Hepatocyte (in vitro differentiated cells): ENCODE measurements around the gene OXT. TPM values are rescaled to one million over a fixed set of nuclear protein-coding genes. Genes with fewer than 3 reads are reported as not detected.
"Not testable (repeated sequence)": the region's sequence is repeated elsewhere in the genome, so short reads cannot be mapped to it uniquely, and the experiment has no call there.

ENCODE experiments used
- DNase-seq: peaks from one replicate; pipeline ENCODE4 v3.0.0-alpha.2; 2016; ENCODE audit warnings: low spot score
- H2AFZ ChIP-seq: fragments of 200-600 bp; sonication (generic); 2 replicates; pipeline ENCODE4 v1.6.0; 2016; ENCODE audit warnings: antibody characterized with exemption, mild to moderate bottlenecking
- H3K27ac ChIP-seq: fragments of 200-600 bp; sonication (generic); 2 replicates; pipeline ENCODE4 v1.5.1; 2016; ENCODE audit warnings: mild to moderate bottlenecking
- H3K27me3 ChIP-seq: fragments of 200-600 bp; sonication (generic); 2 replicates; pipeline ENCODE4 v1.6.1; 2016
- H3K36me3 ChIP-seq: fragments of 200-600 bp; sonication (generic); replicated peaks from 2 replicates; pipeline ENCODE4 v1.5.1; 2016; ENCODE audit warnings: low read depth; ENCODE audit not compliant: insufficient read depth
- H3K4me1 ChIP-seq: fragments of 200-600 bp; sonication (generic); 2 replicates; pipeline ENCODE4 v1.5.1; 2016; ENCODE audit warnings: mild to moderate bottlenecking, moderate library complexity; ENCODE audit not compliant: insufficient read depth
- H3K4me2 ChIP-seq: fragments of 200-600 bp; sonication (generic); 2 replicates; pipeline ENCODE4 v1.6.0; 2016
- H3K4me3 ChIP-seq: fragments of 200-600 bp; sonication (generic); 2 replicates; pipeline ENCODE4 v1.5.1; 2016; ENCODE audit warnings: mild to moderate bottlenecking
- H3K79me2 ChIP-seq: fragments of 200-600 bp; sonication (generic); 2 replicates; pipeline ENCODE4 v1.6.0; 2017; ENCODE audit warnings: mild to moderate bottlenecking
- H3K9me2 ChIP-seq: fragments of 200-600 bp; sonication (generic); replicated peaks from 2 replicates; pipeline ENCODE4 v1.6.0; 2017; ENCODE audit warnings: mild to moderate bottlenecking; ENCODE audit not compliant: insufficient read depth
- H3K9me3 ChIP-seq: fragments of 200-600 bp; sonication (generic); 2 replicates; pipeline ENCODE4 v1.5.1; 2016; ENCODE audit warnings: low read depth, mild to moderate bottlenecking
- H4K20me1 ChIP-seq: fragments of 200-600 bp; sonication (generic); 2 replicates; pipeline ENCODE4 v1.6.0; 2016; ENCODE audit warnings: mild to moderate bottlenecking; ENCODE audit not compliant: insufficient read depth, poor library complexity, severe bottlenecking
- CTCF ChIP-seq: fragments of 200-600 bp; sonication (generic); IDR thresholded peaks from 2 replicates; pipeline ENCODE4 v1.5.1; 2016; ENCODE audit warnings: antibody characterized with exemption, mild to moderate bottlenecking; ENCODE audit not compliant: poor library complexity
- EZH2 ChIP-seq: fragments of 200-600 bp; sonication (generic); IDR thresholded peaks from 2 replicates; pipeline ENCODE4 v1.6.1; 2016; ENCODE audit warnings: antibody characterized with exemption, mild to moderate bottlenecking, borderline replicate concordance
- EZH2phosphoT487 ChIP-seq: fragments of 200-600 bp; sonication (generic); IDR thresholded peaks from one replicate; pipeline ENCODE4 v1.6.1; 2018; ENCODE audit warnings: antibody characterized with exemption, mild to moderate bottlenecking, low read depth, moderate library complexity; ENCODE audit not compliant: unreplicated experiment, severe bottlenecking
- WGBS: methylation state at CpG from one replicate; pipeline ENCODE4 v1.1.6; 2016; ENCODE audit warnings: low lambda C conversion rate; ENCODE audit errors: missing lambda C conversion rate; 5-methylcytosine and 5-hydroxymethylcytosine counted together
- polyA plus RNA-seq: library from polyadenylated mRNA; unstranded; fragments of >200 nt; fragmentation: Nextera tagmentation; extraction: Ambion mirVana; gene quantifications from 2 replicates; pipeline ENCODE4 v1.2.1, GENCODE V29; 2016
- total RNA-seq: library from RNA; depleted of rRNA; stranded (reverse); fragments of >200 nt; gene quantifications from 2 replicates; pipeline ENCODE4 v1.2.3, GENCODE V29; 2014

OXT gene
- total and polyA plus RNA-seq, 2 experiments from 2014 or later, result 3.4 TPM; not detected in 1

- Histone ChIP-seq H3K4me1 (peaks cover 10% of the 10 kb centered on the region), H3K9me2 (no peaks in the 10 kb centered on the region), H3K27ac (no peak overlapping the region), H3K79me2 (no peaks in the 10 kb centered on the region), H3K9me3 (no peaks in the 10 kb centered on the region), H3K4me3 (no peak overlapping the region), H4K20me1 (no peaks in the 10 kb centered on the region), H3K4me2 (no peak overlapping the region), H3K27me3 (peaks cover 15% of the 10 kb centered on the region), H3K36me3 (no peaks in the 10 kb centered on the region), H2AFZ (no peak overlapping the region)
- no peak for DNase-seq
- WGBS, result 94% methylated on average over 4 of the region's 4 CpGs
- TF ChIP-seq EZH2, result no peak
- no peak for TF ChIP-seq EZH2phosphoT487
- no peak for TF ChIP-seq CTCF
Observed at GRCh38 chr20:3070725-3071124, 695 bp upstream of the OXT start.

- H3K9me3 ChIP-seq, result no peaks in the 10 kb centered on the region
- H3K4me2 ChIP-seq, result peak overlapping the region; percentile 97
- H3K27me3 ChIP-seq, result peaks cover 15% of the 10 kb centered on the region
- no peak overlapping the region for H3K27ac ChIP-seq
- DNase-seq, result no peak
- WGBS, result 91% methylated on average over 16 of the region's 16 CpGs
- peaks cover 10% of the 10 kb centered on the region for H3K4me1 ChIP-seq
- no peak overlapping the region for H3K4me3 ChIP-seq
- H3K9me2 ChIP-seq, result no peaks in the 10 kb centered on the region
- H3K79me2 ChIP-seq, result no peaks in the 10 kb centered on the region
- no peaks in the 10 kb centered on the region for H4K20me1 ChIP-seq
- H2AFZ ChIP-seq, result no peak overlapping the region
- H3K36me3 ChIP-seq, result no peaks in the 10 kb centered on the region
- TF ChIP-seq CTCF (no peak), EZH2phosphoT487 (no peak), EZH2 (no peak)
Observed at GRCh38 chr20:3071266-3071609, 182 bp upstream of the OXT start.

DNA sequence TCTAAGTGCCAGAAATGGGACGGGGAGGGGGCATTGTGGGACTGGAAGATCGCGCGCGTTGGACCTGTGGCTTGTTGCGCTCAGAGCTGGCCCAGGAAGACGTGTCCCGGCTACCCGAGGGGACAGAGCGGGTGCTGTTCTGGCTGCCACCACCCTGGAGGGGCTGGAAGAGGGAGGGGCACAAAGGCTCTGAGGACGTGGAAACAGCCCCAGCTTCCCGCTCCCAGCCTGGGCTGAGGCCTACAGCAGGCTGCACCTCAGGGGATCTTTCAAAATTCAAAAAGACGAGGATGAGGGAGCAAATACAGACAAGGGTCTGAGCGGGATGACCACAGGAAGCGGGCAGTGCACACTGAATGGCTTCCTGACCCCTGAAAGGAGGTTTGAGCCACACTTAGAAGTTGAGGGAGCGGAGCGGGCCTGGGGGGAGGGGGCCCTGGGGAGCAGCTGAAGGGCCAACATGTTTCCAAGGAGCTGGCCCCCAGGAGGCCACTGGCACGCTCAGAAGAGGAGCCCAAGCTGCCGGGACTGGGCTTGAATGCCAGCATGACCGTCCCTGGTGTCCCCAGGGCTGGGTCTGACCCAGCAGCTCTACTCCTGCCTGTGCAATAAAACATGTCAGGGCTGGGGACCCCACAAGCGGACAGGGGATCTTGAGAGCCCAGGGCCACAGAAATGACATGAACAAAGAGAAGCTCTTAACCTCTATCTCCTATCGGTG, 1.3 kb downstream of the OXT start:
- Histone ChIP-seq H3K4me1 (peaks cover 10% of the 10 kb centered on the region), H3K27me3 (peaks cover 16% of the 10 kb centered on the region), H3K79me2 (no peaks in the 10 kb centered on the region), H3K4me3 (no peak overlapping the region), H3K4me2 (peak overlapping the region; percentile 97), H3K27ac (no peak overlapping the region), H3K36me3 (no peaks in the 10 kb centered on the region), H2AFZ (peak overlapping the region; percentile 90), H3K9me3 (no peaks in the 10 kb centered on the region), H4K20me1 (no peaks in the 10 kb centered on the region), H3K9me2 (no peaks in the 10 kb centered on the region)
- DNase-seq, result no peak
- no peak for TF ChIP-seq CTCF
- TF ChIP-seq EZH2phosphoT487, result no peak
- no peak for TF ChIP-seq EZH2
- whole genome bisulfite sequencing, result 85% methylated on average over 20 of the region's 22 CpGs

DNA sequence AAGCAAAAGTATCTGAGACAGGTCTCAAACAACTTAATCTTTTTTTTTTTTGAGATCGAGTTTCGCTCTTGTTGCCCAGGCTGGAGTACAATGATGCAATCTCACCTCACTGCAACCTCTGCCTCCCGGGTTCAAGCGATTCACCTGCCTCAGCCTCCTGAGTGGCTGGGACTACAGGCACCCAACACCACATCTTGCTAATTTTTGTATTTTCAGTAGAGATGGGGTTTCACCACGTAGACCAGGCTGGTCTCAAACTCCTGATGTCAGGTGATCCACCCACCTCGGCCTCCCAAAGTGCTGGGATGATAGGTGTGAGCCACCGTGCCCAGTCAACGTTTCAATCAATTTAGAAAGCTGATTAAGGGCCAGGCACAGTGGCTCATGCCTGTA, 1.8 kb downstream of the OXT start:
- H3K4me3 ChIP-seq, H2AFZ ChIP-seq, H3K9me2 ChIP-seq, H3K9me3 ChIP-seq, H3K79me2 ChIP-seq, H3K27ac ChIP-seq, H3K36me3 ChIP-seq, DNase-seq, H3K4me1 ChIP-seq, H4K20me1 ChIP-seq, H3K4me2 ChIP-seq: not testable (repeated sequence)
- 90% methylated on average over 8 of the region's 8 CpGs for WGBS
- peaks cover 19% of the 10 kb centered on the region for H3K27me3 ChIP-seq
